Measurements from ENCODE around the gene CTXN1.

- TF ChIP-seq CTCF (IDR thresholded peaks at IDR 0.05) (peak in 1 of 3 experiments; percentile 31), POLR2AphosphoS5 (IDR thresholded peaks at IDR 0.05; ENCODE audit: insufficient read depth in 1 of 2, low read depth in 1 of 2) (peak in 1 of 2 donors; percentile 68), POLR2A (IDR thresholded peaks at IDR 0.05) (no peak)
Observed at GRCh38 chr19:7926021-7926726, at the start of gene CTXN1.

Measured in vagina (tissue), 2 donors.